GM23338 (cell line): ENCODE measurements around the gene TNNT3. TPM values are rescaled to one million over a fixed set of nuclear protein-coding genes. Genes with fewer than 3 reads are reported as not detected.
"Not testable (repeated sequence)": the region's sequence is repeated elsewhere in the genome, so short reads cannot be mapped to it uniquely, and the experiment has no call there.

ENCODE experiments used
- ATAC-seq: fragments of 200-7000 bp; cut with Tn5 transposase; 3 replicates; pipeline ENCODE4 v1.9.1; 2020
- DNase-seq: peaks from one replicate; pipeline ENCODE4 v3.0.0-alpha.2; 2015; ENCODE audit warnings: low spot score
- H2AFZ ChIP-seq: fragments of 200-600 bp; sonication (generic); 2 replicates; pipeline ENCODE4 v1.8.0; 2016; ENCODE audit warnings: antibody characterized with exemption, mild to moderate bottlenecking, moderate library complexity
- H3F3A ChIP-seq: fragments of 200-600 bp; sonication (generic); replicated peaks from 2 replicates; pipeline ENCODE4 v1.8.0; 2017; ENCODE audit warnings: antibody characterized with exemption, mixed run types, low read depth
- H3K27ac ChIP-seq: fragments of 200-600 bp; sonication (generic); 2 replicates; pipeline ENCODE4 v1.6.1; 2016; ENCODE audit warnings: low read depth
- H3K27me3 ChIP-seq: fragments of 200-600 bp; sonication (generic); 2 replicates; pipeline ENCODE4 v1.8.0; 2016; ENCODE audit warnings: mild to moderate bottlenecking, mixed run types, moderate library complexity; ENCODE audit not compliant: insufficient read depth
- H3K36me3 ChIP-seq: fragments of 200-600 bp; sonication (generic); 2 replicates; pipeline ENCODE4 v1.8.0; 2016; ENCODE audit warnings: mild to moderate bottlenecking; ENCODE audit not compliant: insufficient read depth
- H3K4me1 ChIP-seq: fragments of 200-600 bp; sonication (generic); 2 replicates; pipeline ENCODE4 v1.8.0; 2016; ENCODE audit warnings: mild to moderate bottlenecking, moderate library complexity; ENCODE audit not compliant: insufficient read depth
- H3K4me2 ChIP-seq: fragments of 200-600 bp; sonication (generic); 2 replicates; pipeline ENCODE4 v1.7.1; 2017; ENCODE audit warnings: mixed run types
- H3K4me3 ChIP-seq: fragments of 200-600 bp; sonication (generic); 2 replicates; pipeline ENCODE4 v1.6.1; 2016; ENCODE audit warnings: mixed run types
- H3K79me2 ChIP-seq: fragments of 200-600 bp; sonication (generic); replicated peaks from 2 replicates; pipeline ENCODE4 v1.8.0; 2017; ENCODE audit warnings: mild to moderate bottlenecking; ENCODE audit not compliant: insufficient read depth
- H3K9me2 ChIP-seq: fragments of 200-600 bp; sonication (generic); 2 replicates; pipeline ENCODE4 v1.8.0; 2017; ENCODE audit not compliant: insufficient read depth
- H4K20me1 ChIP-seq: fragments of 200-600 bp; sonication (generic); replicated peaks from 2 replicates; pipeline ENCODE4 v1.8.0; 2017; ENCODE audit warnings: mild to moderate bottlenecking; ENCODE audit not compliant: insufficient read depth
- H3K27ac Mint-ChIP-seq: 2 replicates; pipeline ENCODE4 v1.8.0; 2020; ENCODE audit warnings: inconsistent platforms, mild to moderate bottlenecking, moderate library complexity, mixed read lengths
- H3K27me3 Mint-ChIP-seq: 3 replicates; pipeline ENCODE4 v1.8.0; 2022; ENCODE audit warnings: low read depth, mild to moderate bottlenecking, moderate library complexity, mixed read lengths, inconsistent platforms; ENCODE audit not compliant: insufficient read depth, poor library complexity
- H3K36me3 Mint-ChIP-seq: 3 replicates; pipeline ENCODE4 v1.8.0; 2021; ENCODE audit warnings: low read depth, mild to moderate bottlenecking, inconsistent platforms, moderate library complexity, mixed read lengths
- H3K4me1 Mint-ChIP-seq: 3 replicates; pipeline ENCODE4 v1.8.0; 2020; ENCODE audit warnings: mild to moderate bottlenecking, inconsistent platforms, mixed read lengths
- H3K4me3 Mint-ChIP-seq: 3 replicates; pipeline ENCODE4 v1.8.0; 2021; ENCODE audit warnings: moderate library complexity, mild to moderate bottlenecking, inconsistent platforms, mixed read lengths
- H3K9me3 Mint-ChIP-seq: 3 replicates; pipeline ENCODE4 v1.8.0; 2020; ENCODE audit warnings: moderate library complexity, mild to moderate bottlenecking, inconsistent platforms, mixed read lengths
- CTCF ChIP-seq, 2 experiments: fragments of 200-600 bp in 1 of 2; sonication (generic) in 1 of 2; conservative IDR thresholded peaks; 2 replicates each; pipeline versions ENCODE4 v1.5.1 to v1.6.1; 2016 to 2017; ENCODE audit warnings: antibody characterized with exemption in 2 of 2, low read depth in 2 of 2, mild to moderate bottlenecking in 2 of 2, moderate library complexity in 1 of 2
- ETS1 ChIP-seq: IDR thresholded peaks from 2 replicates; pipeline ENCODE4 v1.6.1; 2016; ENCODE audit warnings: antibody characterized with exemption
- EZH2 ChIP-seq: fragments of 200-600 bp; sonication (generic); IDR thresholded peaks from one replicate; pipeline ENCODE4 v1.8.0; 2017; ENCODE audit warnings: antibody characterized with exemption, mild to moderate bottlenecking, low read depth; ENCODE audit not compliant: unreplicated experiment
- NANOG ChIP-seq: IDR thresholded peaks from 2 replicates; pipeline ENCODE4 v1.6.1; 2016; ENCODE audit warnings: antibody characterized with exemption, borderline replicate concordance
- REST ChIP-seq: IDR thresholded peaks from one replicate; pipeline ENCODE4 v1.6.1; 2018; ENCODE audit warnings: antibody characterized with exemption; ENCODE audit not compliant: unreplicated experiment
- STAT1 ChIP-seq: IDR thresholded peaks from one replicate; pipeline ENCODE4 v1.6.1; 2016; ENCODE audit warnings: antibody characterized with exemption; ENCODE audit not compliant: unreplicated experiment
- ZNF114 ChIP-seq: fragments of 250-450 bp; sonication (Bioruptor Pico); IDR thresholded peaks from 2 replicates; pipeline ENCODE4 v1.5.0; 2020; ENCODE audit warnings: mild to moderate bottlenecking, moderate library complexity
- ZNF331 ChIP-seq: fragments of 250-450 bp; sonication (Bioruptor Pico); IDR thresholded peaks from 2 replicates; pipeline ENCODE4 v1.5.0; 2020; ENCODE audit warnings: low read depth, mild to moderate bottlenecking, moderate library complexity
- polyA plus RNA-seq: library from polyadenylated mRNA; unstranded; fragments of >200 nt; fragmentation: Nextera tagmentation; extraction: Ambion mirVana; gene quantifications from 2 replicates; pipeline ENCODE4 v1.2.1, GENCODE V29; 2016
- total RNA-seq: library from RNA; depleted of rRNA; stranded (reverse); fragments of >200 nt; shearing (Covaris generic); gene quantifications from 2 replicates; pipeline ENCODE4 v1.2.3, GENCODE V29; 2014
- TF ChIP-seq, protein P1 (sequence below): fragments of 250-450 bp; sonication (Bioruptor Pico); IDR thresholded peaks from 2 replicates; pipeline ENCODE4 v1.5.0; 2020; ENCODE audit warnings: mild to moderate bottlenecking, moderate library complexity

The TNNT3 gene
- total and polyA plus RNA-seq, 2 experiments from 2014 or later, result not detected

DNA sequence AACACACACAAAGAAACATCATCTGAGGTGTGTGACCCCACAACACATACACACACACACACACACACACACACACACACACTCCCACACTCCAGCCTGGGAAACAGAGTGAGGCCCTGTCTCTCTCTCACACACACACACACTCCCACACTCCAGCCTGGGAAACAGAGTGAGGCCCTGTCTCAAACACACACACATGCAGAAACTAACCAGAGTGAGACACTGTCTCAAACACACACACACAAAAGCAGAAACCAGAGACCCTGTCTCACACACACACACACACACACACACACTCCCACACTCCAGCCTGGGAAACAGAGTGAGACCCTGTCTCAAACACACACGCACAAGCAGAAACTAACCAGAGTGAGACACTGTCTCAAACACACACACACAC is 20.3 kb downstream of the TNNT3 start:
- not testable (repeated sequence) for H2AFZ ChIP-seq, H3K36me3 Mint-ChIP-seq, H3K4me1 Mint-ChIP-seq, DNase-seq, H3K9me2 ChIP-seq, H3K9me3 Mint-ChIP-seq, H3K4me3 ChIP-seq, H3K27ac Mint-ChIP-seq, H3K27me3 ChIP-seq, H3K36me3 ChIP-seq, H3K4me1 ChIP-seq, H3K4me2 ChIP-seq, H3K79me2 ChIP-seq, ATAC-seq, H3K4me3 Mint-ChIP-seq, H3K27ac ChIP-seq, H4K20me1 ChIP-seq, H3F3A ChIP-seq
- peaks cover 12% of the 10 kb centered on the region for H3K27me3 Mint-ChIP-seq

DNA sequence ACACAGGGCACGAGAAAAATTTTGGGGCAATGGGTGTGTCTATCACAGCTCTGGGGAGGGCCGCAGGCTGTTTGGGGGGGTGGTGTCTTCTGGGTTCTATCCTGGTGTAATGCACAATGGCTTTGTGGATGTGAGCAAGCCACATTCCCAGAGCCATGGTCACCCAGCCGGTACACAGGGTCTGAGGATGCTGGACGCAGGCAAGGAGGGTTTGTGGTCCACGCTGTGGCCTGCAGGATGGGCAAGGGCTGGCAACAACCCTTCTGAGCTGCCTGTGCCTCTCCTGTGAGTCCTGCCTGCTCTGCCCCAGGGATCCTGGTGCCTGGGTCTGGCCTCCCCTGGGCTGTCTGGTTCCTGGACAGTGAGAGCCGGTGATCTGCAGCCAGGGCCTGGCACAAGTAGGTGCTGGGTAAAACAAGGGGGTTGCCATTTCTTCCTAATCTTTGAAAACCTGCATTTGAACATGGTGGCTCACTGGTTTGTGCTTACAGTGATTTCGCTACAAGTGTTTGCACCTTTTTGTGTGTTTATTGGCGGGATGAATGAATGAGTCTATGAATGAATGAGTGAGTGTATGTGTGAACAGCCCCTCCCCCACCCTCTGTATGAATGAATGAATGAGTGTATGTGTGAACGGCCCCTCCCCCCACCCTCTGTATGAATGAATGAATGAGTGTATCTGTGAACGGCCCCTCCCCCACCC is 23.2 kb downstream of the TNNT3 start:
- Mint-ChIP-seq H3K36me3 (no peaks in the 10 kb centered on the region), H3K9me3 (no peaks in the 10 kb centered on the region), H3K4me1 (peaks cover 6% of the 10 kb centered on the region), H3K27ac (no peak overlapping the region), H3K4me3 (no peak overlapping the region), H3K27me3 (peaks cover 12% of the 10 kb centered on the region)
- Histone ChIP-seq H3K27ac (no peak overlapping the region), H3K4me1 (no peaks in the 10 kb centered on the region), H3K9me2 (no peaks in the 10 kb centered on the region), H3F3A (no peaks in the 10 kb centered on the region), H2AFZ (0 out of 2 replicates have a peak overlapping the region, but pooled peaks have one; percentile 7), H3K36me3 (no peaks in the 10 kb centered on the region), H4K20me1 (no peaks in the 10 kb centered on the region), H3K4me2 (no peak overlapping the region), H3K79me2 (no peaks in the 10 kb centered on the region), H3K27me3 (no peaks in the 10 kb centered on the region), H3K4me3 (no peak overlapping the region)
- no peak for ATAC-seq
- no peak for DNase-seq
- TF ChIP-seq CTCF (conservative IDR thresholded peaks at IDR 0.05; ENCODE audit: low read depth in 2 of 2) (no peak), ZNF331 (CRISPR knock-in tag) (no peak), STAT1 (no peak), NANOG (no peak), ETS1 (no peak), EZH2 (no peak), REST (no peak), ZNF114 (CRISPR knock-in tag) (no peak)
- TF ChIP-seq, protein P1, sequence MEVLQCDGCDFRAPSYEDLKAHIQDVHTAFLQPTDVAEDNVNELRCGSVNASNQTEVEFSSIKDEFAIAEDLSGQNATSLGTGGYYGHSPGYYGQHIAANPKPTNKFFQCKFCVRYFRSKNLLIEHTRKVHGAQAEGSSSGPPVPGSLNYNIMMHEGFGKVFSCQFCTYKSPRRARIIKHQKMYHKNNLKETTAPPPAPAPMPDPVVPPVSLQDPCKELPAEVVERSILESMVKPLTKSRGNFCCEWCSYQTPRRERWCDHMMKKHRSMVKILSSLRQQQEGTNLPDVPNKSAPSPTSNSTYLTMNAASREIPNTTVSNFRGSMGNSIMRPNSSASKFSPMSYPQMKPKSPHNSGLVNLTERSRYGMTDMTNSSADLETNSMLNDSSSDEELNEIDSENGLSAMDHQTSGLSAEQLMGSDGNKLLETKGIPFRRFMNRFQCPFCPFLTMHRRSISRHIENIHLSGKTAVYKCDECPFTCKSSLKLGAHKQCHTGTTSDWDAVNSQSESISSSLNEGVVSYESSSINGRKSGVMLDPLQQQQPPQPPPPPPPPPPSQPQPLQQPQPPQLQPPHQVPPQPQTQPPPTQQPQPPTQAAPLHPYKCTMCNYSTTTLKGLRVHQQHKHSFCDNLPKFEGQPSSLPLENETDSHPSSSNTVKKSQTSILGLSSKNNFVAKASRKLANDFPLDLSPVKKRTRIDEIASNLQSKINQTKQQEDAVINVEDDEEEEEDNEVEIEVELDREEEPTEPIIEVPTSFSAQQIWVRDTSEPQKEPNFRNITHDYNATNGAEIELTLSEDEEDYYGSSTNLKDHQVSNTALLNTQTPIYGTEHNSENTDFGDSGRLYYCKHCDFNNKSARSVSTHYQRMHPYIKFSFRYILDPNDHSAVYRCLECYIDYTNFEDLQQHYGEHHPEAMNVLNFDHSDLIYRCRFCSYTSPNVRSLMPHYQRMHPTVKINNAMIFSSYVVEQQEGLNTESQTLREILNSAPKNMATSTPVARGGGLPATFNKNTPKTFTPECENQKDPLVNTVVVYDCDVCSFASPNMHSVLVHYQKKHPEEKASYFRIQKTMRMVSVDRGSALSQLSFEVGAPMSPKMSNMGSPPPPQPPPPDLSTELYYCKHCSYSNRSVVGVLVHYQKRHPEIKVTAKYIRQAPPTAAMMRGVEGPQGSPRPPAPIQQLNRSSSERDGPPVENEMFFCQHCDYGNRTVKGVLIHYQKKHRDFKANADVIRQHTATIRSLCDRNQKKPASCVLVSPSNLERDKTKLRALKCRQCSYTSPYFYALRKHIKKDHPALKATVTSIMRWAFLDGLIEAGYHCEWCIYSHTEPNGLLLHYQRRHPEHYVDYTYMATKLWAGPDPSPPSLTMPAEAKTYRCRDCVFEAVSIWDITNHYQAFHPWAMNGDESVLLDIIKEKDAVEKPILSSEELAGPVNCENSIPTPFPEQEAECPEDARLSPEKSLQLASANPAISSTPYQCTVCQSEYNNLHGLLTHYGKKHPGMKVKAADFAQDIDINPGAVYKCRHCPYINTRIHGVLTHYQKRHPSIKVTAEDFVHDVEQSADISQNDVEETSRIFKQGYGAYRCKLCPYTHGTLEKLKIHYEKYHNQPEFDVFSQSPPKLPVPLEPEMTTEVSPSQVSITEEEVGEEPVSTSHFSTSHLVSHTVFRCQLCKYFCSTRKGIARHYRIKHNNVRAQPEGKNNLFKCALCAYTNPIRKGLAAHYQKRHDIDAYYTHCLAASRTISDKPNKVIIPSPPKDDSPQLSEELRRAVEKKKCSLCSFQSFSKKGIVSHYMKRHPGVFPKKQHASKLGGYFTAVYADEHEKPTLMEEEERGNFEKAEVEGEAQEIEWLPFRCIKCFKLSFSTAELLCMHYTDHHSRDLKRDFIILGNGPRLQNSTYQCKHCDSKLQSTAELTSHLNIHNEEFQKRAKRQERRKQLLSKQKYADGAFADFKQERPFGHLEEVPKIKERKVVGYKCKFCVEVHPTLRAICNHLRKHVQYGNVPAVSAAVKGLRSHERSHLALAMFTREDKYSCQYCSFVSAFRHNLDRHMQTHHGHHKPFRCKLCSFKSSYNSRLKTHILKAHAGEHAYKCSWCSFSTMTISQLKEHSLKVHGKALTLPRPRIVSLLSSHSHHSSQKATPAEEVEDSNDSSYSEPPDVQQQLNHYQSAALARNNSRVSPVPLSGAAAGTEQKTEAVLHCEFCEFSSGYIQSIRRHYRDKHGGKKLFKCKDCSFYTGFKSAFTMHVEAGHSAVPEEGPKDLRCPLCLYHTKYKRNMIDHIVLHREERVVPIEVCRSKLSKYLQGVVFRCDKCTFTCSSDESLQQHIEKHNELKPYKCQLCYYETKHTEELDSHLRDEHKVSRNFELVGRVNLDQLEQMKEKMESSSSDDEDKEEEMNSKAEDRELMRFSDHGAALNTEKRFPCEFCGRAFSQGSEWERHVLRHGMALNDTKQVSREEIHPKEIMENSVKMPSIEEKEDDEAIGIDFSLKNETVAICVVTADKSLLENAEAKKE (CRISPR knock-in tag), result no peak
